ENCODE results near the gene DOCK3. TPM values are rescaled to one million over a fixed set of nuclear protein-coding genes. Genes with fewer than 3 reads are reported as not detected.
"Not testable (repeated sequence)": the region's sequence is repeated elsewhere in the genome, so short reads cannot be mapped to it uniquely, and the experiment has no call there.

The DOCK3 gene
- total RNA-seq, 4 donors from 2014 or later = 2.1 to 8.6 (median 2.9) TPM

DNA sequence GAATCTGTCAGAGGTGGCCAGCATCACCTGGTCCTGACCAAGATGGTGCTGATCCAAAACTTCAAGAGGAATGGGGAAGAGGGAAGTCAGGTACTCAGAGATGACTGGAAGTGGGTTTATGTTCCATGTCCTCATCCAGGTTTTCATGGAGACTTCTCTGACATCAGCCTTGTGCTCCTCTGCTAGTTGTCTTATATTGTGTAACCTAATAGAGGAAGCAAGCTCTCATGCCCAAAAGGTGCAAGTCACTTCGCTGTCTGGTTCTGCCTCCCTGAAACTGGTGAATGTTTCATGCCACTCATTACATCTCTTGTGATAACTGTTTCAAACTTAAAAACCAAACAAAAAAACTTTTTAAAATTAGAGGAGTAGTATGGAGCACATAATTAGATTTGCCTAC is 583.1 kb downstream of the DOCK3 start:
- Histone ChIP-seq H3K4me3 (no peak overlapping the region), H3K27me3 (no peaks in the 10 kb centered on the region), H3K4me1 (no peaks in the 10 kb centered on the region), H3K36me3 (no peaks in the 10 kb centered on the region), H3K27ac (no peak overlapping the region), H3K9me3 (no peaks in the 10 kb centered on the region)
- no peak for DNase-seq (ENCODE audit: low spot score in 2 of 2)
- WGBS = 86% methylated on average over 1 of the region's 1 CpG
- no peak for TF ChIP-seq EP300 (IDR thresholded peaks at IDR 0.05)
- TF ChIP-seq, protein P1, sequence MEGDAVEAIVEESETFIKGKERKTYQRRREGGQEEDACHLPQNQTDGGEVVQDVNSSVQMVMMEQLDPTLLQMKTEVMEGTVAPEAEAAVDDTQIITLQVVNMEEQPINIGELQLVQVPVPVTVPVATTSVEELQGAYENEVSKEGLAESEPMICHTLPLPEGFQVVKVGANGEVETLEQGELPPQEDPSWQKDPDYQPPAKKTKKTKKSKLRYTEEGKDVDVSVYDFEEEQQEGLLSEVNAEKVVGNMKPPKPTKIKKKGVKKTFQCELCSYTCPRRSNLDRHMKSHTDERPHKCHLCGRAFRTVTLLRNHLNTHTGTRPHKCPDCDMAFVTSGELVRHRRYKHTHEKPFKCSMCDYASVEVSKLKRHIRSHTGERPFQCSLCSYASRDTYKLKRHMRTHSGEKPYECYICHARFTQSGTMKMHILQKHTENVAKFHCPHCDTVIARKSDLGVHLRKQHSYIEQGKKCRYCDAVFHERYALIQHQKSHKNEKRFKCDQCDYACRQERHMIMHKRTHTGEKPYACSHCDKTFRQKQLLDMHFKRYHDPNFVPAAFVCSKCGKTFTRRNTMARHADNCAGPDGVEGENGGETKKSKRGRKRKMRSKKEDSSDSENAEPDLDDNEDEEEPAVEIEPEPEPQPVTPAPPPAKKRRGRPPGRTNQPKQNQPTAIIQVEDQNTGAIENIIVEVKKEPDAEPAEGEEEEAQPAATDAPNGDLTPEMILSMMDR (IDR thresholded peaks at IDR 0.05) = no peak
- TF ChIP-seq POLR2A (IDR thresholded peaks at IDR 0.05) = no peak
- no peak for TF ChIP-seq POLR2AphosphoS5 (IDR thresholded peaks at IDR 0.05)

DNA sequence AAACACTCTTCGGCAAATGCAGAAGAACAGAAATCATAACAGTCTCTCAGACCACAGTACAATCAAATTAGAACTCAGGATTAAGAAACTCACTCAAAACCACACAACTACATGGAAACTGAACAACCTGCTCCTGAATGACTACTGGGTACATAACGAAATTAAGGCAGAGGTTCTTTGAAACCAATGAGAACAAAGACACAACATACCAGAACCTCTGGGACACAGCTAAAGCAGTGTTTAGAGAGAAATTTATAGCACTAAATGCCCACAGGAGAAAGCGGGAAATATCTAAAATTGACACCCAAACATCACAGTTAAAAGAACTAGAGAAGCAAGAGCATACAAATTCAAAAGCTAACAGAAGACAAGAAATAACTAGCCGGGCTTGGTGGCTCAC is 589.4 kb downstream of the DOCK3 start:
- not testable (repeated sequence) for H3K4me3 ChIP-seq; H3K27me3 ChIP-seq; DNase-seq (ENCODE audit: low spot score in 2 of 2); H3K9me3 ChIP-seq; H3K36me3 ChIP-seq; H3K27ac ChIP-seq; H3K4me1 ChIP-seq
- WGBS = 90% methylated on average over 4 of the region's 4 CpGs

DNA sequence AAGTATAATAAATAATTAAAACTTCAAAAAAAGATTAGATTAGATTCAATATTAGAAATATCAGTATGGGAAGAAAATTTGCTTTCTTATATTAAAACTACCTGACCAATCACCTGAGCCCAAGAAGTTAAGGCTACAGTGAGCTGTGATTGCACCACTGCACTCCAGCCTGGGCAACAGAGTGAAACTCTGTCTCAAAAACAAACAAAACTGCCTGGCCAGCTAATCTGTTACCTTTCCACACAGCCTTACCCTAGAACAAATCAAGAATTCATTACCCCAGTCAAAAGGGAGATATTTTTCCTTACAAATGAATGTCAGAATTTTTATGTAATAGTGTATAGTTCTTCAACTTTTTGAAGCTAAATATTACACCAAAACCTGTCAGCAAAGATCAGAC is 593.4 kb downstream of the DOCK3 start:
- Histone ChIP-seq H3K9me3 (peaks cover 6% of the 10 kb centered on the region), H3K36me3 (no peaks in the 10 kb centered on the region), H3K27ac (no peak overlapping the region), H3K4me3 (no peak overlapping the region), H3K27me3 (no peaks in the 10 kb centered on the region), H3K4me1 (no peaks in the 10 kb centered on the region)
- no peak for DNase-seq (ENCODE audit: low spot score in 2 of 2)
- TF ChIP-seq EP300 (IDR thresholded peaks at IDR 0.05) = no peak
- no peak for TF ChIP-seq POLR2AphosphoS5 (IDR thresholded peaks at IDR 0.05)
- TF ChIP-seq, protein P1 (IDR thresholded peaks at IDR 0.05) = no peak
- TF ChIP-seq POLR2A (IDR thresholded peaks at IDR 0.05) = no peak

DNA sequence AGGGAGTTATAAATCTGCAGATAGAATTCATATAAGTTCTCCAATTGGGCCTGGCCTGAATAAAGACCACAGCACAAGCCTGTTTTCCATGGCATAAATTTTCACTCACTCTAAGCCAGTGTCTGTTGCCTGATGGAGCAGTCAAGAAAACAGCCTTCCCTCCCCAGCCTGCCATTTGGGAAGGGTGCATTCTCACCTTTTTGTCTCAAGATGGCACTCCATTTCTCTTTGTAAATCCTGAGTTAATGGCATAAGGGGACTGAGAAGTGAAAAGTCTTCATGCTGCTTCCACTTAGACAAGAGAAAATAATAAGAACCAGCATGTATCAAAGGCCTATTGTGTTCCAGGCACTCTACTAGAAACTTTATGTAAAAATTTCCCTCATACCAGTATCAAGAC is 594.7 kb downstream of the DOCK3 start:
- DNase-seq (ENCODE audit: low spot score in 2 of 2) = no peak
- Histone ChIP-seq H3K27ac (no peak overlapping the region), H3K36me3 (no peaks in the 10 kb centered on the region), H3K27me3 (no peaks in the 10 kb centered on the region), H3K4me3 (no peak overlapping the region), H3K9me3 (peaks cover 6% of the 10 kb centered on the region), H3K4me1 (no peaks in the 10 kb centered on the region)
- TF ChIP-seq EP300 (IDR thresholded peaks at IDR 0.05) = no peak
- no peak for TF ChIP-seq POLR2A (IDR thresholded peaks at IDR 0.05)
- TF ChIP-seq POLR2AphosphoS5 (IDR thresholded peaks at IDR 0.05) = no peak
- TF ChIP-seq, protein P1 (IDR thresholded peaks at IDR 0.05) = no peak

DNA sequence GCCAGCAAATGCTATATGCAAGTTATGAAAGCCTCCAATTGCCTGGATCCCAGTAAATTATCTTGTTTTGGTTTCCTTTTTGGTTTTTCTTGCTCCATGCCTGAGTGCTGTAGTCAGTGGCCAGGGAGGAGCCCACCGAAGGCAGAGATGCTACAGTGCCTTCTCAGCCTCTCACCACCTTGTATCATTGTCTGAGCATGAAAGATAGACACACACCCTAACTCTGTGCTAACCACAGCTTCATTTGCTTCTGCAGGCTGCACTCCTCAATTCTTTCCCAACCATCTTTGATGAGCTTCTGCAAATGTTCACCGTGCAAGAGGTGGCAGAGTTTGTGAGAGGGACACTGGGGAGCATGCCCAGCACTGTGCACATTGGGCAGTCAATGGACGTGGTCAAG is 595.8 kb downstream of the DOCK3 start:
- WGBS = 92% methylated on average over 3 of the region's 3 CpGs
- no peak for DNase-seq (ENCODE audit: low spot score in 2 of 2)
- H3K27ac ChIP-seq = no peak overlapping the region

DNA sequence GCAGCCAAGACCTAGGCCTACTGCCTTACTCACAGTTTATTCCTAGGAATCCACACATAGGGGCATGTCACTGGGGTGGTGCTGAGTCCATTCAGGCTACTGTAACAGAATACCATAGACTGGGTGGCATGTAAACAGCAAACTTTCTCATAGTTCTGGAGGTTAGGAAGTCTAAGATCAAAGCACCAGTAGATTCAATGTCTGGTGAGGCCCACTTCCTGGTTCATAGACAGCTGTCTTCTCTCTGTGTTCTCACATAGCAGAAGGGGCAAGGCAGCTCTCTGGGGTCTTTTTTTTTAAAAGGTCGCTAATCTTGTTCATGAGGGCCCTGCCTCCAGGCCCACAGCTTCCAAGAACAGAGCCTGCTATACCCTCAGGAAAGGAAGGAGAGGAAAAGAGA is 596.4 kb downstream of the DOCK3 start:
- H3K27ac ChIP-seq = no peak overlapping the region
- no peaks in the 10 kb centered on the region for H3K36me3 ChIP-seq
- no peak for TF ChIP-seq EP300 (IDR thresholded peaks at IDR 0.05)
- TF ChIP-seq, protein P1 (IDR thresholded peaks at IDR 0.05) = no peak
- TF ChIP-seq POLR2AphosphoS5 (IDR thresholded peaks at IDR 0.05) = no peak
- no peak for TF ChIP-seq POLR2A (IDR thresholded peaks at IDR 0.05)
- WGBS = 68% methylated on average over 1 of the region's 1 CpG
- H3K4me3 ChIP-seq = no peak overlapping the region
- no peaks in the 10 kb centered on the region for H3K9me3 ChIP-seq
- DNase-seq (ENCODE audit: low spot score in 2 of 2) = no peak
- no peaks in the 10 kb centered on the region for H3K4me1 ChIP-seq
- H3K27me3 ChIP-seq = no peaks in the 10 kb centered on the region

More for the DNA sequence above, 595.8 kb downstream of the DOCK3 start:
- Histone ChIP-seq H3K36me3 (no peaks in the 10 kb centered on the region), H3K9me3 (peaks cover 5% of the 10 kb centered on the region), H3K4me1 (no peaks in the 10 kb centered on the region), H3K27me3 (no peaks in the 10 kb centered on the region), H3K4me3 (no peak overlapping the region)
- no peak for TF ChIP-seq POLR2AphosphoS5 (IDR thresholded peaks at IDR 0.05)
- no peak for TF ChIP-seq EP300 (IDR thresholded peaks at IDR 0.05)
- TF ChIP-seq, protein P1 (IDR thresholded peaks at IDR 0.05) = no peak
- TF ChIP-seq POLR2A (IDR thresholded peaks at IDR 0.05) = no peak
